ENCODE data around the gene SLC16A4.
"Not testable (repeated sequence)": the region's sequence is repeated elsewhere in the genome, so short reads cannot be mapped to it uniquely, and the experiment has no call there.

SLC16A4 gene

DNA sequence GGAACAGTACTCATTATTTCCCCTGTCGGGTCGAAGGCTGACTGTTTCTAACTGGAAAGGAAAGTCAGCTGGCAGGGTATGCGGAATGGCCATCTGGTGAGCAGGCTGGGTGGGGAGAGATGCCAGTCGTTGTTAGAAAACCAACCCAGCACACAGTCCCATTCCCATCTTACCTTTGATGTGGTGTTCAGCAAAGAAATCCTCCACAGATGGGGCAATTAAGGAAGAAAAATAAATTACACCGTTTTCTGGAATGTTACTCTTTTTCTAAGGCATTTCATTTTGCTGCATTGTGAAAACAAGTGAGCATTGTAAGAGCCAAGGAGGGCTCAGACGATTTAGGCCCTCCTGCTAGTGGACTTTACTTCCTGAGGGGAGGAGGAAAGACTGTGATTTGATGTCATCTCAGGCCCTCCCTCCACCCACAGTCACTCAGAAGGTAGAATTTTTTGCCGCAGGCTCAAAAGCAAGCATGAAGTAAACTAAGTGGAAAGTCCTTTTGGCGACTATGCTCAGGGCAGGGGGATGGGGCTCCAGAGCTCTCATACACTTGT, at the start of gene SLC16A4:
Gene SLC16A4 (minus strand): TSS at position 335 of the 554 bp plus-strand sequence. CDS start 1,703 bp downstream, outside the sequence.
- Histone ChIP-seq H3K9ac (ENCODE audit: low read depth, low read length) (peak within 1 kb of the TSS; percentile 6; the same call in 1 of the 2 replicates), H3K4me1 (ENCODE audit: insufficient read depth, low read length) (peaks cover 11% of the 10 kb centered on the region), H3K4me3 (ENCODE audit: low read length) (no peak within 1 kb of the TSS), H3K9me3 (ENCODE audit: insufficient read depth, low read depth, low read length) (no peaks in the 10 kb centered on the region), H3K36me3 (ENCODE audit: insufficient read depth, low read depth, low read length) (no peaks in the 10 kb centered on the region), H3K27me3 (ENCODE audit: insufficient read depth, low read length) (no peaks in the 10 kb centered on the region), H3K27ac (ENCODE audit: low read length) (no peak within 1 kb of the TSS)

DNA sequence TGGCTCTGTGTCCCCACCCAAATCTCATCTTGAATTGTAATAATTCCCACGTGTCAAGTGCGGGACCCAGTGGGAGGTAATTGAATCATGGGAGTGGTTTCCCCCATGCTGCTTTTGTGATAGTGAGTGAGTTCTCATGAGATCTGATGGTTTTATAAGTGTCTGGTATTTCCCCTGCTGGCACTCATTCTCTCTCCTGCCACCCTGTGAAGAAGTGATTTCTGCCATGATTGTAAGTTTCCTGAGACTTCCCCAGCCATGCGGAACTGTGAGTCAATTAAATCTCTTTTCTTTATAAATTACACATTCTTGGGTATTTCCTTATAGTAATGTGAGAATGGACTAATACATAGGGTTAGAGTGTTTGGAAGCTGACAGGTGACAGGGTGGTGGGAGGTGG, 49.0 kb upstream of the SLC16A4 start:
- not testable (repeated sequence) for H3K27ac ChIP-seq (ENCODE audit: low read length); H3K27me3 ChIP-seq (ENCODE audit: insufficient read depth, low read length); H3K9ac ChIP-seq (ENCODE audit: low read depth, low read length); H3K36me3 ChIP-seq (ENCODE audit: insufficient read depth, low read depth, low read length); H3K4me3 ChIP-seq (ENCODE audit: low read length); H3K9me3 ChIP-seq (ENCODE audit: insufficient read depth, low read depth, low read length); H3K4me1 ChIP-seq (ENCODE audit: insufficient read depth, low read length)

DNA sequence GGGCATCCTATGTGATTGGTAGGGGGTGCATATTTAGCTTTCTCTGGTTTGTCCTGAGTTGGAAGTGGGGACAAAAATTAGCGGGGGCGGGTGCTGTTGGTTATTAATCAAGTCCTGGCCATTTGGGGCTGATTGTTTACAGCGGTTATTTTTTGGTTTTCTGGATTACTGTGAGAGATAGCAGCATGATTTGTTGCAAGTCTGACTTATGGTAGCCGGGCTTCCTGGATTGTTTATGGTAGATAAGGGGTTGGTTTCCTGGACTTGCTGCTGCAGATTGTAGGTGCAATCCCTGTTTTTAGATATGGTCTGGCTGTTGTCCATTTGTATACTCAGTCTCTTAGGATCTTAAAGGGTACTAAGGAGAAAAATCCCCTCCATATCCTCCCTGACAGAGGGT, 48.1 kb upstream of the SLC16A4 start:
- H3K9ac ChIP-seq (ENCODE audit: low read depth, low read length), result no peak overlapping the region
- H3K27ac ChIP-seq (ENCODE audit: low read length), result no peak overlapping the region
- no peaks in the 10 kb centered on the region for H3K9me3 ChIP-seq (ENCODE audit: insufficient read depth, low read depth, low read length)
- H3K4me3 ChIP-seq (ENCODE audit: low read length), result no peak overlapping the region
- peaks cover 6% of the 10 kb centered on the region for H3K4me1 ChIP-seq (ENCODE audit: insufficient read depth, low read length)
- no peaks in the 10 kb centered on the region for H3K27me3 ChIP-seq (ENCODE audit: insufficient read depth, low read length)
- H3K36me3 ChIP-seq (ENCODE audit: insufficient read depth, low read depth, low read length), result no peaks in the 10 kb centered on the region

DNA sequence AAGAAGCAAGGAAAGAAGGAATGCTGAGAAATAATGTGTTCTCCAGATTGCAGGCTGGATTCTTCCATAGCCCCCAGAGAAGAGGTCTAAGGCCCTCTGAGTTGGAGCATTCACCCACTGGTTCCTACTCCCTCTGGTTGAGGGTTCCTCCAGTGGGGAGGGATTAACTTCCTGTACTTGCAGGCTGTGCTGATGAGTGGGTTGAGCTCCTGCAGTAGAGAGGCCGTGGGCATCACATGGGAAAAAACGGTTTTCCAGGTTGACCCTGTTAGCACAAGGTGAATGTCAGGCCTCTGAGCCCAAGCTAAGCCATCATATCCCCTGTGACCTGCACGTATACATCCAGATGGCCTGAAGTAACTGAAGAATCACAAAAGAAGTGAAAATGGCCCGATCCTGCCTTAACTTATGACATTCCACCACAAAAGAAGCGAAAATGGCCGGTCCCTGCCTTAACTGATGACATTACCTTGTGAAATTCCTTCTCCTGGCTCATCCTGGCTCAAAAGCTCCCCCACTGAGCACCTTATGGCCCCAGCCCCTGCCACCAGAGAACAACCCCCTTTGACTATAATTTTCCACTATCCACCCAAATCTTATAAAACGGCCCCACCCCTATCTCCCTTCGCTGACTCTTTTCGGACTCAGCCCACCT, 46.9 kb upstream of the SLC16A4 start:
- H3K9ac ChIP-seq (ENCODE audit: low read depth, low read length); H3K27me3 ChIP-seq (ENCODE audit: insufficient read depth, low read length); H3K9me3 ChIP-seq (ENCODE audit: insufficient read depth, low read depth, low read length); H3K36me3 ChIP-seq (ENCODE audit: insufficient read depth, low read depth, low read length); H3K27ac ChIP-seq (ENCODE audit: low read length); H3K4me3 ChIP-seq (ENCODE audit: low read length): not testable (repeated sequence)
- peaks cover 14% of the 10 kb centered on the region for H3K4me1 ChIP-seq (ENCODE audit: insufficient read depth, low read length)

DNA sequence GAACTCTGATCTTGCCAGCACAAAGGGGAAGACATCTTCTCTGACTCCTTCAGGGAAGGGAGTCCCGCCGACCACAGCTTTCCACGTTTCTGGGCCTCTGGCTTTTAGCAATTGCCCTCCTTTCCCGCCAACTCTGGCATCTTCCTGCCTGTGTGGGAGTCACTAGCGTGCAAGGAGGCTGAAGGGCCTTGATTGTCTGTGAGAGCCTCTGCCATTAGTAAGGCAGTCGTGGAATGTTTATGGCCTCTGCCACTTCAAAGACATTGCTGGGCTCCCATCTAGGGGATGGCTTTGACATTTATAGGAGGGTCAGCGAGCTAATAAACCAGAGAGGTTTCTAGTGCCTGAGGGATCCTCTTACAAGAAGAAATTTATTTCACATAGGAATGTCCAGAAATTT, 45.8 kb upstream of the SLC16A4 start:
- Histone ChIP-seq H3K36me3 (ENCODE audit: insufficient read depth, low read depth, low read length) (no peaks in the 10 kb centered on the region), H3K9me3 (ENCODE audit: insufficient read depth, low read depth, low read length) (no peaks in the 10 kb centered on the region), H3K4me3 (ENCODE audit: low read length) (no peak overlapping the region), H3K27me3 (ENCODE audit: insufficient read depth, low read length) (no peaks in the 10 kb centered on the region), H3K27ac (ENCODE audit: low read length) (no peak overlapping the region), H3K9ac (ENCODE audit: low read depth, low read length) (no peak overlapping the region), H3K4me1 (ENCODE audit: insufficient read depth, low read length) (peaks cover 14% of the 10 kb centered on the region)

DNA sequence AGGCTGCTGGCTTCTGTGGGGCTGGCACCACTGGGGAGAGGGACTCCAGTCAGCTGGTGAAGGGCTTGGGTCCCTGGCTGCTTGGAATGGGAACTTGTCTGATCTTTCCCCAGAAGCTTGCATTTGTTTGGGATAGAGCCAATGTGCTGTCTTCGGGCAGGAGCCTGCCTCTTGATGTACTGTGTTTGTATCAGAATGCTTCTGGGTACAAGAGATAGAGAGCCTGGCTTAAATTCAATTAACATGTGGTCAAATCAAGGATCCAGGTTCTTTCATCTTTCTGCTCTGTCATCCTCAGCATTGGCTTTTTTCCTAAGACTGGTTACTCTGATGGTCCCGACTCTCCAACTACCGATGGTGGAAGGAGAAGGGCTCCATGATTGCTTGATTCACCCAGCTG, 44.1 kb upstream of the SLC16A4 start:
- Histone ChIP-seq H3K27ac (ENCODE audit: low read length) (no peak overlapping the region), H3K36me3 (ENCODE audit: insufficient read depth, low read depth, low read length) (no peaks in the 10 kb centered on the region), H3K4me3 (ENCODE audit: low read length) (no peak overlapping the region), H3K9ac (ENCODE audit: low read depth, low read length) (no peak overlapping the region), H3K4me1 (ENCODE audit: insufficient read depth, low read length) (peaks cover 14% of the 10 kb centered on the region), H3K27me3 (ENCODE audit: insufficient read depth, low read length) (no peaks in the 10 kb centered on the region; the same call in 1 of the 2 replicates), H3K9me3 (ENCODE audit: insufficient read depth, low read depth, low read length) (no peaks in the 10 kb centered on the region)

DNA sequence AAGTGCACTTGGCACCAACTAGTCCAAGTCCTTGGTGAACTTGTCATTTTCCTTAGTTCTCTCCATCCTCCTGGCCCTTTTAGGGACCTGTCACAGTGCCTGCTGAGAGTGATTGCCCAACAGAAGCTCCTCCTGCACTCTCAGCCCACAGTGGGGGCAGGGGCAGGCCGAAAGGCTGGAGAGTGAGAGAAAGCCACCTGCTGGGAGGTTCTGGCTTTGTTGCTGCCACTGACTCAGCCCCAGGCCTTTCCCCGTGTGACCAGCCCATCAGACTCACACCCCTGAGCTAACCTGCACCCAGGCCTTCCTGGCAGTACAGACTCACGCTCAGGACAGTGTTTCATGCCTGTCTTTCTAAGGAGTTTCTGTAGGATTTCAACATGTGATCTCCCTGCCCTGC, 43.0 kb upstream of the SLC16A4 start:
- H3K27ac ChIP-seq (ENCODE audit: low read length), result no peak overlapping the region

DNA sequence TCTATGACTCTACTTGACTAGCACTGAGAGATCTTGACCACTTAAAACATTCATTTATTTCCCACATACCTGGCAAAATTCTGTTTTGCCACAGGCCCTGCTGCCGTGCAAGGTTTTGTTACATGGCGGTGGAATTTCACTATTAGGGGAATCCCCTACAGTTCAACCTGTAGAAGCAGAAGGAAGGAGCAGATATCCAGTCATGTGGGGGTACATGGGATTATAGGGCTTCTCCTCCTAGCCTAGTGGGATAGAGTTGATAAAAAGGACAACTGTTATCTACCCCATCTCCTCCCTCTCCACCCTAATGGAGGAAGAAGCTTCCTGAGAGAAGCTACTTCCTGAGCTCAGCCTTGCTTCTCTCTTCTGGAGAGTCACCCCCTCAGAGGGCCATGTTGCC, 42.4 kb upstream of the SLC16A4 start:
- Histone ChIP-seq H3K4me1 (ENCODE audit: insufficient read depth, low read length) (peaks cover 14% of the 10 kb centered on the region), H3K9ac (ENCODE audit: low read depth, low read length) (no peak overlapping the region), H3K9me3 (ENCODE audit: insufficient read depth, low read depth, low read length) (no peaks in the 10 kb centered on the region), H3K36me3 (ENCODE audit: insufficient read depth, low read depth, low read length) (no peaks in the 10 kb centered on the region), H3K27me3 (ENCODE audit: insufficient read depth, low read length) (no peaks in the 10 kb centered on the region; the same call in 1 of the 2 replicates), H3K4me3 (ENCODE audit: low read length) (no peak overlapping the region), H3K27ac (ENCODE audit: low read length) (no peak overlapping the region)

More for the DNA sequence above, 43.0 kb upstream of the SLC16A4 start:
- Histone ChIP-seq H3K9me3 (ENCODE audit: insufficient read depth, low read depth, low read length) (no peaks in the 10 kb centered on the region), H3K4me1 (ENCODE audit: insufficient read depth, low read length) (peaks cover 14% of the 10 kb centered on the region), H3K27me3 (ENCODE audit: insufficient read depth, low read length) (no peaks in the 10 kb centered on the region; the same call in 1 of the 2 replicates), H3K9ac (ENCODE audit: low read depth, low read length) (no peak overlapping the region), H3K36me3 (ENCODE audit: insufficient read depth, low read depth, low read length) (no peaks in the 10 kb centered on the region), H3K4me3 (ENCODE audit: low read length) (no peak overlapping the region)

DNA sequence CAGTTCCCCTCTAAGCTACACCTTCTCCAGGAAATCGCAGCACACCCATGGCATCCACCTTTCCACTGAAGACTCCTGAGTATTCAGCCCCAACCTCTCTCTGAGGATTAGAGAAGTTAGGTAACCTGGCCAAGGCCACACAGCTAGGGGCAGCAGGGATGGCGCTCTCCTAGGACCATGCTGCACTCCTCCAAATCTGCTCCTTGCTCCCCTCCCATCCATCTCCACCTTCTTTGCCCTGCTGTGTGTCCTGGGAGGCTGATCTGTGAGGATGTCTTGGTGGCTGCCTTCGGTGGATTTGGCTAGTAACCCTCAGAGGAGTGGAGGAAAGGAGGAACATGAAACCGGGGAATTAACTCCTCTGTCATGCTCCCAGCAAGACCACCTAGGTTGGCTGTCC, 40.1 kb upstream of the SLC16A4 start:
- peaks cover 14% of the 10 kb centered on the region for H3K4me1 ChIP-seq (ENCODE audit: insufficient read depth, low read length)
- no peak overlapping the region for H3K9ac ChIP-seq (ENCODE audit: low read depth, low read length)
- no peak overlapping the region for H3K4me3 ChIP-seq (ENCODE audit: low read length)
- no peak overlapping the region for H3K27ac ChIP-seq (ENCODE audit: low read length)
- H3K27me3 ChIP-seq (ENCODE audit: insufficient read depth, low read length), result no peaks in the 10 kb centered on the region; the same call in 1 of the 2 replicates
- H3K9me3 ChIP-seq (ENCODE audit: insufficient read depth, low read depth, low read length), result no peaks in the 10 kb centered on the region
- no peaks in the 10 kb centered on the region for H3K36me3 ChIP-seq (ENCODE audit: insufficient read depth, low read depth, low read length)

DNA sequence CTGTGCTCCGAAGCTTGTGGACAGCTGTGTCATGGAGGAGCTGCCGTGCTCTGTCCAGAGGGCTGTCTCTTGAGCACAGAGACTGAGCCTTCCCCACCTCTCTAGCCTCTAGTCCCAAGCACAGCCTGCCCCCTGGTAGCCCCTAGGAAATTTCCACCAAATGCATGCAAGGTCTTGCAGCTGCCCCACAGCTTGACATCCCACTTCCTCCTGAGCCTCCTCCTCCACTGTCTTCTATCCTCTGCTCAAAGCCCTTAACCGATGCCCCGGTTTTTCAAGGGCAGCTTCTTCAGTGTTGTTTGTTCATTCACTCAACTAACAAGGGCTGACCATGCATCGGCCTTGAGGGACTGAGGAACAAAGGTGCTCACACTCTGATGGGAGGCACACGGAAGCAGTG, 39.5 kb upstream of the SLC16A4 start:
- Histone ChIP-seq H3K9ac (ENCODE audit: low read depth, low read length) (no peak overlapping the region), H3K27ac (ENCODE audit: low read length) (no peak overlapping the region), H3K4me3 (ENCODE audit: low read length) (no peak overlapping the region), H3K36me3 (ENCODE audit: insufficient read depth, low read depth, low read length) (no peaks in the 10 kb centered on the region), H3K4me1 (ENCODE audit: insufficient read depth, low read length) (peaks cover 14% of the 10 kb centered on the region), H3K27me3 (ENCODE audit: insufficient read depth, low read length) (no peaks in the 10 kb centered on the region; the same call in 1 of the 2 replicates), H3K9me3 (ENCODE audit: insufficient read depth, low read depth, low read length) (no peaks in the 10 kb centered on the region)

DNA sequence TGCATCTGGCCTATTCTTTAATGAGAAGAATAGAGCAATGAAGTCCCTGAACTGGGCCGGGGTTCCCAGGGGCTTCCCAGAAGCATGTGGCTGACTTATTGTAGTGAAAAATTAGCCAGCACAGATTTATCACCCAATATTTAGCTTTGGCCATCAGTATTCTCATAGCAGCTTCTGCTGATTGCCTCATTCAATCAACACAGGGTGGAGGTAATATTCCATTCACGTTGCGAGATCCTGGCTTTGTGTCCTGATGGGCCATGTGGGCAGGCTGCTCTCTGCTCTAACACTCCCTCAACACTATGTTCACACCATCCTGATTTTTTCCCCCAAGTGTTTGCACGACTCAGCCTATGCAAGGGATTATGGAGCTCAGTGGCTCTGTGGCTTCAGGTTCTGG, 38.1 kb upstream of the SLC16A4 start:
- H3K27ac ChIP-seq (ENCODE audit: low read length), result no peak overlapping the region
- no peak overlapping the region for H3K9ac ChIP-seq (ENCODE audit: low read depth, low read length)
- no peak overlapping the region for H3K4me3 ChIP-seq (ENCODE audit: low read length)
- H3K9me3 ChIP-seq (ENCODE audit: insufficient read depth, low read depth, low read length), result no peaks in the 10 kb centered on the region
- peaks cover 9% of the 10 kb centered on the region for H3K4me1 ChIP-seq (ENCODE audit: insufficient read depth, low read length)
- no peaks in the 10 kb centered on the region for H3K36me3 ChIP-seq (ENCODE audit: insufficient read depth, low read depth, low read length)
- no peaks in the 10 kb centered on the region; the same call in 1 of the 2 replicates for H3K27me3 ChIP-seq (ENCODE audit: insufficient read depth, low read length)

DNA sequence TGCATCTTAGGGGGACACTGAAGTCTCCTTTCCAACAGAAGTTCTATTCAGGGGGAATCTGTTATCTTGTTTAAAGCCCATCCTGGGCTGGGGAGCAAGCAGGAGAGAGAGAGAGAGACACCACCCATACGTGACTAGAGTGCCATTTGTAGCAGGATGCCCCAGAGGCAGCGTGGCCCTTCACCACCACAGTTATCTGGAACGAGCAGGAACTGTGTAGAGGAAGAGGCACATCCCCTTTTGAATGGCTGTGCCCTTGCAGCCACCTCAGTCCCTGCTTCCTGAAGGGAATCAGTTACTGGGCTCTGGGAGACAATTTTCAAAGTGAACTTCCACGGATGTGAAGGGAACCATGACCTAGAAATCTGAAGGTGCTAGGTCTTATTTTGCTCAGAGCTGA, 36.0 kb upstream of the SLC16A4 start:
- Histone ChIP-seq H3K9me3 (ENCODE audit: insufficient read depth, low read depth, low read length) (no peaks in the 10 kb centered on the region), H3K4me3 (ENCODE audit: low read length) (no peak overlapping the region), H3K9ac (ENCODE audit: low read depth, low read length) (no peak overlapping the region), H3K36me3 (ENCODE audit: insufficient read depth, low read depth, low read length) (no peaks in the 10 kb centered on the region), H3K27me3 (ENCODE audit: insufficient read depth, low read length) (no peaks in the 10 kb centered on the region; the same call in 1 of the 2 replicates), H3K27ac (ENCODE audit: low read length) (no peak overlapping the region), H3K4me1 (ENCODE audit: insufficient read depth, low read length) (no peaks in the 10 kb centered on the region)

Data from iPS-20b (cell line).